ENCODE data around the gene MAP1LC3A.

Gene MAP1LC3A

GRCh38 chr20:34574861-34575260 lies 16.3 kb downstream of the MAP1LC3A start:
- TF ChIP-seq CSDC2 (CRISPR knock-in tag; IDR thresholded peaks at IDR 0.05) (no peak), SNAI2 (CRISPR knock-in tag; IDR thresholded peaks at IDR 0.05) (no peak), ISL1 (CRISPR knock-in tag; IDR thresholded peaks at IDR 0.05) (no peak), ZNF70 (CRISPR knock-in tag; IDR thresholded peaks at IDR 0.05) (no peak), BACH2 (CRISPR knock-in tag; IDR thresholded peaks at IDR 0.05; ENCODE audit: borderline replicate concordance) (no peak), GLIS3 (CRISPR knock-in tag; IDR thresholded peaks at IDR 0.05) (no peak), ZFP3 (CRISPR knock-in tag; IDR thresholded peaks at IDR 0.05) (no peak), OSR1 (CRISPR knock-in tag; IDR thresholded peaks at IDR 0.05) (no peak), TCF4 (CRISPR knock-in tag; IDR thresholded peaks at IDR 0.05; ENCODE audit: borderline replicate concordance) (no peak), PPARA (CRISPR knock-in tag; IDR thresholded peaks at IDR 0.05; ENCODE audit: borderline replicate concordance) (no peak), ZNF8 (CRISPR knock-in tag; IDR thresholded peaks at IDR 0.05) (no peak), ZNF565 (CRISPR knock-in tag; conservative IDR thresholded peaks at IDR 0.05; ENCODE audit: low read depth) (no peak), ARNTL (CRISPR knock-in tag; IDR thresholded peaks at IDR 0.05; ENCODE audit: borderline replicate concordance, low read depth) (no peak), POU6F1 (CRISPR knock-in tag; IDR thresholded peaks at IDR 0.05; ENCODE audit: borderline replicate concordance, low read depth) (no peak), TSHZ2 (CRISPR knock-in tag; IDR thresholded peaks at IDR 0.05) (no peak), PATZ1 (CRISPR knock-in tag; IDR thresholded peaks at IDR 0.05; ENCODE audit: borderline replicate concordance) (no peak), ZC3H10 (CRISPR knock-in tag; IDR thresholded peaks at IDR 0.05) (no peak), TOX (CRISPR knock-in tag; IDR thresholded peaks at IDR 0.05; ENCODE audit: borderline replicate concordance) (no peak)
- ATAC-seq, result no peak

- ATAC-seq, result no peak
- no peak for TF ChIP-seq PPARA (CRISPR knock-in tag; IDR thresholded peaks at IDR 0.05; ENCODE audit: borderline replicate concordance)
- TF ChIP-seq ZNF70 (CRISPR knock-in tag; IDR thresholded peaks at IDR 0.05), result no peak
- TF ChIP-seq CSRNP3 (CRISPR knock-in tag; IDR thresholded peaks at IDR 0.05), result no peak
- no peak for TF ChIP-seq POU6F1 (CRISPR knock-in tag; IDR thresholded peaks at IDR 0.05; ENCODE audit: borderline replicate concordance, low read depth)
- TF ChIP-seq BACH2 (CRISPR knock-in tag; IDR thresholded peaks at IDR 0.05; ENCODE audit: borderline replicate concordance), result no peak
- TF ChIP-seq ZNF565 (CRISPR knock-in tag; conservative IDR thresholded peaks at IDR 0.05; ENCODE audit: low read depth), result no peak
- no peak for TF ChIP-seq OSR1 (CRISPR knock-in tag; IDR thresholded peaks at IDR 0.05)
- no peak for TF ChIP-seq ZC3H10 (CRISPR knock-in tag; IDR thresholded peaks at IDR 0.05)
- no peak for TF ChIP-seq ARNTL (CRISPR knock-in tag; IDR thresholded peaks at IDR 0.05; ENCODE audit: borderline replicate concordance, low read depth)
- no peak for TF ChIP-seq ESRRG (CRISPR knock-in tag; IDR thresholded peaks at IDR 0.05)
- no peak for TF ChIP-seq CREB5 (CRISPR knock-in tag; IDR thresholded peaks at IDR 0.05; ENCODE audit: low read depth)
- no peak for TF ChIP-seq GLIS3 (CRISPR knock-in tag; IDR thresholded peaks at IDR 0.05)
Measured at GRCh38 chr20:34575271-34575670, 16.8 kb downstream of the MAP1LC3A start.
